Measurements from ENCODE around the gene KCNN3.

Gene KCNN3

DNA sequence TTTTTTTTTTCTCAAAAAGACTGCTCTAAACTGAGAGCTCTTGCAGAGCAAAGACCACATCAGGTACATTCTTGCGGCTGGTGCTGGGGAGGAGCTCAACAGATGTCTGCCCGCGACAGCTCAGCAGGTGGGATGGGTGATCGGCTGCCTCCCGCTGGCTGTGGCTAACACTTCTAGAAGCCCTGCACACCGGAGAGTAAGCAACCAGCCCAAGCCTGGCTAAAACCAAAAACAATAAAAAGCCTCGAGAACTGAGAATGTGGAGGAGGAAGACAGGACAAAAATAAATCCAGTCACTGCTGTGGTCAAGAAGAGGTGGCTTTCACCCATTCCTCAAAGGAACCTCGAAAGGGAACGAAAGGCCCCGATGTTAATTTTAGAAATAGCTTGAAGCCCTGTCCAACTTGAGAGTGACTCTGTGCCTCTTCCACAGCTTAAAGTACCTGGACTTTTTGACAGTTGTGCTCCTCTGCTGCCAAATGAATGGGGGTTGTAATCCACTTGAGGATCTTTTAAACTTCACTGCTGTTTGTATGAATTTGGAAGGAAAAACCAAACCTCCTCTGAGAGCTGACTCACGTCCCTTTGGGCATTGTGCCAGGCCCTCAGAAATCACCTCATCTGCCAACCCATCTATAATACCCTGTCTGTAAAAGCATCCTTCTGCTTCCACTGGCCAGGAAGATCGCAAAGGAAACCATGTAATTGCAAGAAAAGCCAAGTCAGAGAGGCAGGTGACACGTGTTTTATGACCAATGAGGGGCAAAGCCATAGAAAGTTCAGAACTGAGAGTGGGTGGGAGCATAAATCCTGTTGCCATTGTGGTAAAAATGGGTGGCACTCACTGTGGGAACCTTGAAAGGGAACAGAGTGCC is 78.6 kb downstream of the KCNN3 start:
- no peak for DNase-seq

DNA sequence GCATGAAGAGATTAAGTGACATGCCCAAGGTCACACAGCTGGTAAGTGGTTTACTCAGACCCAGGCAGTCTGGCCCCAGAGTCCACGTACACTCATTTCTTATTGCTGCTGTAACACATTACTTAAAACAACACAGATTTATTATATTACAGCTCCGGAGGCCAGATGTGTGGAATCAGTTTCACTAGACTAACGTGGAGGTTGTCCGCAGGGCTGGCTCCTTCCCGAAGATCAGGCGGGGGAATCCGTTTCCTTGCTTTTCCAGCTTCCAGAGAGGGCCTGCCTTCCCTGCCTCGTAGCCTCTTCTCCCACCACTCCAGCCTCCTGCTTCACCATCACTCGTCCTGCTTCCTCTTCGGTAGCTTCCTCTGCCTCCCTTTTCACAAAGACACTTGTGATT is 81.2 kb downstream of the KCNN3 start:
- DNase-seq = no peak

DNA sequence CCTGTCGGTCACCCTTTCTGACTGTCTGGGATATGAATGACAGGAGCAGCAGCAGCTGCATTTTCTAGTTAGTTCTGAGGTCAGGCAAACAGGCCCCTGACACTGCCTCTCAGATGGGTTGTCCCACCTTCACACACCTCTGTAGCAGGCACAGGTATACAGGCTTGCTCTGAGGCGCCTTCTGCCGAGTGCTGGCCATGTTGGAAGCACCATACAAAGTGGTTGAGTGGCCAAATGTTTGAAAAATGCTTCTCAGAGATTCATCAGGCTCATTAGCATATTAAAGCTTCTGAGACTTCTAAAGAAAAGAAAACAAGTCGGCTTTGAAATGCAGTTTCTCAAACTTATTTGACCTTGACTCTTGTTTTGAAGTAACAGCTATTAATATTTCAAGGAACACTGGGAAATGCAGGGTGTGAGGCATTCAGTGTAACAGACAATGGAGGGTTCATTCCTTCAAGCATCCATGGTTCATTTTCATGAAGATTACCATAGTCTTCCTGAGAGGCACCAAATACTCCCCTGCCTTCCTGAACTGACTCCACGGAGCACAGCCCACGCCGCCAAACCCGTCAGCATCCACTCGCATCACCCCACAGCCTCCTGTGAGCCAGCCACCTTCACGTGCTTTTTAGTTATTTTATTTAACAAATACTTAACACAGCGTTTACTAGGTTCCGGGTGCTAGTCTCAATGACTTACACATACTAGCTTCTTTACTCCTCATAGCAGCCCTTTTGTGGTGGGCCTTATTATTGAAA is 81.8 kb downstream of the KCNN3 start:
- no peak for DNase-seq

DNA sequence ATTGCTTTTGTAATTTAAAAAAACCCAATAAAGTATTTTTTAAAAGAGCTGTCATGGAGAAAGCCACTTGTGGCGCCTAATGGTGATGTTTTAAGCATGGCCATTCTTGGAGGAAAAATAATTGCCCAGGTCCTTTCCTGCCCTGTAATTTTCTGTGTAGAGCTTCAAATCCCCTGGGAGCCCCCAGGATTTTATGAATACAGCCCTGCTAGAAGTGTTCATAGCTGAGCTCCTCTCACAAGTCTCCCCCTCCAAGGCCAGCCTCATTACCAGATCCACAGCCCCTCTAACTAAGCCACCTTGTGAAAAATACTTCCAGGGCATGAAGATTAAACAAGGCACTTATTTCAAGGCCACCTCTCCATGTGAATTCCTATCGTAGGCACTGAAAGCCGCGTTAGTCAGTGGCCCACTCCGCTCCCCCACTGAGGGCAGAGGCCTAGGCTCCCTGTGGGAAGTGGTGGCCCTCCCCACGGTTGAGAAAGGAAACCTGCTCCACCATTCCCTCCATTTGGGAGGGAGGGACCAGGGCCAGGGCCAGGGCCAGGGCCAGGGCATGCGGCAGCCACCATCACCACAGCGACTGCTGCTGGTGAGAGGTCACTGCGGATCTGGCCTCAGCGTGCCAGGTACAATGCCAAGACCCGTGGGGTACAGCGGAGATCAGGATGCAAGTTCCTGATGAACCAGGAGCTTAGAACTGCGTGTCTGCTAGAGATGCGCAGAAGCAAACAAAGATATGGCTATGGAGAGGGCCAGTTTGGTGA is 83.1 kb downstream of the KCNN3 start:
- DNase-seq = no peak

- DNase-seq = no peak
Observed at GRCh38 chr1:154784924-154785531, 85.1 kb downstream of the KCNN3 start.

GRCh38 chr1:154784416-154784815 is 85.7 kb downstream of the KCNN3 start:
- DNase-seq = no peak

DNA sequence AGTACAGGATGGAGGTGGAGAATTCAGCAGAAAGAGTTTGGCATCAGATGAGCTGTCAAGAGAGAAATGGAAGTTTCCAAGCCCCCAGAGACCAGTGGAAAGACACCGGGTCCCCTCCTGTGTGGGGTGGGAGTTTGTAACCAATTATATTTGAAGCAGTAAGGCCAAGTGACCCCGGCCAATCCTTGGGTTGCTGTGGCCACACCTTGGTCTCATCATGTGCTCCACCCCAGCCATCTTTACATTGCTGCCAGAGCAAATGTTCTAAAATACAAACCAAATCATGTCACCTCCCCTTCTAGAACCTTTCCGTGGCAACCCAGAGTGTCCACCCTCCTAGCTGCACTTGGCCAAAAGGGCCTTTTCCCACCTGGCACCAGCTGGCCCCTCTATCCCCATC is 86.1 kb downstream of the KCNN3 start:
- no peak for DNase-seq

- no peak for DNase-seq
Observed at GRCh38 chr1:154780541-154780940, 89.5 kb downstream of the KCNN3 start.

DNA sequence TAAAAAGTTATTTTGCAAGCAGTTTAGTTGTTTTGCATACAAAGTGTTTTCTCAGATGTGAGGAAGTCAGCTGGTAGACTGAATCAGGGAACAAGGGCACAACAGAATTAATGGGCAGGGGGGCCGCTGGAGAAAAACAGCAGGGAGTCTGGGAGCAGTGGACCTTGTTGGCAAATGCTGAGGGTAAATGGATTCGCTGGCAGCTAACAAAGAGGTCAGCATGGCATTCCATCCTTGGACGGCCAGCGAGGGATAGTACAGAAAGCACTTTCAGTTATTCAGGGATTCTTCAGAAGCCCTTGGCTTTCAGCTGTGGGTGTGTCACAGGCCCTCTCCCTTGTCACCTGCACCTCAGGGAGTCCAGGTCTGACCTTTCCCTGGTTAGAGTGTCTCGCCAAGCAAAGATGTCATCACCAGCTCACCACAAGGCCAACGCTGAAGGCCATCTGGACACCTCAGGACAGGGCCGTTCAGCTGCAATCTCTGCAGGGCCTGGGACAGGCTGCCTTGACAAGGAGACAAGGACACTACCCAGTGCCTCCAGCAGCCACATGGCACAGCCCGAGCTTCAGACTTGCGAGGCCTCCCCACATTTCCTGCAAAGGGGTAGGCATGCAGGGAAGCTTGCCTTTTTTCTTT is 90.4 kb downstream of the KCNN3 start:
- no peak for DNase-seq

DNA sequence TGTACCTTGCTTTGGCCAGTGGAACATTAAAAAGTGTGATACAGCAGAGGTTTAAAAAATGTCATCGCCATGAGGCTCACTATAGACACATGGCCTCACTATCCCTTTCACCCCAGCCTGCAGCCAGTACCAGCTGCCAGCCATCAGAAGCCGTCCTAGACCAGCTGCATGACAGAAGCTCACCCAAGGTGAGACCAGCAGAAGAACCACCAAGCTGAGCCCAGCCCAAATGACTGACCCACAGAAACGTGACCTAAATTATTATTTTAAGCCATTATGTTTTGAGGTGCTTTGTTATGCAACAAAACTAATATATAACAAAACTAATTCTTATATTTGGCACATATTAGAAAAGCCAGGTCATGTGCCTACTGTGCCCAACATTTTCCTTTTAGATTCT is 91.1 kb downstream of the KCNN3 start:
- DNase-seq = no peak

- no peak for DNase-seq
Observed at GRCh38 chr1:154778275-154778674, 91.8 kb downstream of the KCNN3 start.

- DNase-seq = no peak
Observed at GRCh38 chr1:154777781-154778180, 92.3 kb downstream of the KCNN3 start.

DNA sequence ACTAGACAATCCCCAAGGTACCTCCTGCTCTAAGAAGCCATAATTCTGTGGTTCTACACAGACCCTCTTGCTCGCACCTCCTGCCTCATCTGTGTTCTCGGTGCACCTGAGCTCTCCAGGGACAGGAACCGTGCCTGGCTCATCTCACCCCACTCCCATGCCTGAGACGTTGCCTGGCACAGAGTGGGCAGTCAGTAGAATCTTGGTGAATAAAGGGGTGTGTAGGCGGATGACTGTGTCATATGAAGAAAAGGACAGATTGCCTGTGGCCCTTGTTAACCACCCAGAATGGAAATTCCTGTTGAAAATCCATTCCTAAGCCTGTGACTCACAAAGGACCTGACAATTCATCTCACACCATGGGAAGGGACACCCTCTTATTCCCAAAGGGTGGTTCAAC is 92.9 kb downstream of the KCNN3 start:
- no peak for DNase-seq

GRCh38 chr1:154775621-154776605 is 94.2 kb downstream of the KCNN3 start:
- DNase-seq = no peak

DNA sequence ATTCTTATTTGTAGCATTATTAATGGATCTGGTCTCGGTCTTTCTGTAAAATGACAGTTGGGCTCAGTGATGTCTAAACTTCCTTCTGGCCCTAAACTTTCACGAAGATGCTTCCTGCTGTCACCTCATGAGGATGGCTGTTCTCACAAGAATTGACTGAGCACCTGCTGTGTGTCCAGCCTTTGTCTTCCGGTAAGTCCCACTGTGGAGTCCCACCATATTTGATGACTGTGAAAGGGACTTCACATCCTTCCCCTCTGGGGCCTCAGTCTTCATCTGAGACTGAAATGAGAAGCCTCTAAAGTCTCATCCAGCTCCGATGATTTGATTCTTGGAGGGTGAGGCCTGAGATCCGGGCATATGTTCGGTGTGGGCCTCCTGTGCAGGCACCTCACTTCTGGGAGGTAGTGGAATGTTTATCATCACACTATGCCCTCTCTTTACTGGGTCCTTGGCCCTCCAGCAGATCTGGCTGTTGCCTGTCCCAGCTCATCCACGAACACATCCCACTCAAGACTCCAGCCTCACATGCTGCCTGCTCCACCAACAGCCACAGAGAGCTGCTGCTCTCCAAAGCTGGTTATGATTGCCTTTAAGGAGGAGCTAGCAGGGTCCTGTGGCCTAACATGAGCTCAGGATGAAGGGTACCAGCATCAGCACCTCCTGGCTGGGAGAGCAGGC is 95.8 kb downstream of the KCNN3 start:
- no peak for DNase-seq

DNA sequence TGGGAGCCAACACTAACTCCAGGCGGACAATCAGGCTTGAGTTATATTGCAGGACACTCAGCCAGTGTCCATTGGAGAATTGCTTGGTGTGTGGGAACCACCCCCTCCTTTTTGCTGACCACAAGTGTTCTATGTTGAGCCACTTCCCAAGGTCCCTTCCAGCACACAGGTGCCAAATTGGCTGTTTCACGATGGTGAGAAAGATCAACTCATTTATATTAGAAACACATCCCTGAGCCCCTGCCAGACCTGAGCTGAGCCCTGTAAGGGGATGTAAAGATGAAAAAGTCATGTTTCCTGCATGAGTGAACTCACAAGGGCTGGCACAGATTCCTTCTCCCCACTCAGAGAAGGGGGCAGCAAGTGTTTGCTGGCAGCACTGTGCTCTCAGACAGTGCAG is 96.5 kb downstream of the KCNN3 start:
- no peak for DNase-seq

DNA sequence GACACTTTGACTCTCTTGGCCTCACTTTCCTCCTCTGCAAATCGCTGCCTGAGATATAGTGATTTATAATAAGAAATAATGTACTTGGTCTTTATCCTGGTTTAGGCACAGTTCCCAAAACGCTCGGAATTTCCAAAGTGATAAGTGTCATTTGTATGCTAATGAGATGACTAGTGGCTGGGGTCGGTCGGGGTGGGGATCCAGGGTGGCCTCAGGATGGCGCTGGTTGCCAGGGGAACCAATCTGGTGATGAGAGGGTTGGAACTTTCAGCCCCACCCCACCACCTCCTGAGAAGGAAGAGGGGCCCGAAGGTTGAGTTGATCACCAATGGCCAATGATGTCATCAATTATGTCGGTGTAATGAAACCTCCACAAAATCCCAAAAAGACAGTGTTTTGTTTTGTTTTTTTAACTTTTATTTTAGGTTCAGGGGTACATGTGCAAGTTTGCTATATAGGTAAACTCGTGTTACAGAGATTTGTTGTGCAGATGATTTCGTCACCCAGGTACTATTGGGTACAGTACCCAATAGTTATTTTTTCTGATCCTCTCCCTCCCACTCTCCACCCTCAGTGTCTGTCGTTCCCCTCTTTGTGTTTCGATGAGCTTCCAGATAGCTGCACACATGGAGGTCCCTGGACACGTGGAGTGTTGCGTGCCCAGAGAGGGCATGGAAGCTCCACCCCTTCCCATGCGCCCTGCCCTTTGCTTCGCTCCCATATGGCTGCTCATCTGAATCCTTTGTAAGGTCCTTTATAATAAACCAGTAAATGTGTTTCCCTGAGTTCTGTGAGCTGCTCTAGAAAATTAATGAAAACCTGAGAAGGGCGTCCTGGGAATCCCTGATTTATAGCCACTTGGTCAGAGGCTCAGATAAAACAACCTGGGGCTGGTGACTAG is 97.2 kb downstream of the KCNN3 start:
- no peak for DNase-seq

GRCh38 chr1:154772056-154772455 is 98.0 kb downstream of the KCNN3 start:
- no peak for DNase-seq

DNA sequence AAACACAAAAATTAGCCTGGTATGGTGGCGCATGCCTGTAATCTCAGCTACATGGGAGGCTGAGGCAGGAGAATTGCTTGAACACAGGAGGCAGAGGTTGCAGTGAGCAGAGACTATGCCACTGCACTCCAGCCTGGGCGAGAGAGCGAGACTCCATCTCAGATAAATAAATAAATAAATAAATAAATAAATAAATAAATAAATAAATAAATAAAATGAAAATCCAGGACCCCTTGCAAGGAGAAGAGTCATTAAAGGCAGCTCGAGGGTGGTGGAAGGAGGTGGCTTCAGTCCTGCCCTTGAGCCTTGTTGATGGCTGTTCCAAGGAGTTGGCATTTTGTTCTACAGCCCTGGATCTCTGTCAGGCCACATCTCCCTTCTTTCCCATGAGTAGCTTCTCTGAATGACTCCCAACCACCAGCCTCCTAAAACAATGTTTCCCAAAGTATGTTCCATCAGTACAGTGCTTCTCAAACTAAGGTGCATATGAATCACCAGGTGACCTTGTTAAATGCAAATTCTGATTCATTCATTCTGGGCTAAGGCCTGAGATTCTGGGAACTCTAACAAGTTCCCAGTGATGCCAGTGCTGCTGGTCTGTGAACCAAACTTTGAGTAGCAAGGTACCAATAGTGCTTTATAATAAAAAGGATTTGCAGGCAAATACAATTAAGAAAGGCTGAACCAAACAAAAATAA is 99.0 kb downstream of the KCNN3 start:
- DNase-seq = no peak
